Measurements from ENCODE around the gene MYO3B.

- TF ChIP-seq CTCF (conservative IDR thresholded peaks at IDR 0.05; ENCODE audit: low read depth, low read length) (no peak), EZH2 (IDR thresholded peaks at IDR 0.05; ENCODE audit: borderline replicate concordance, low read depth, low read length, poor library complexity, severe bottlenecking) (no peak)
Measured at GRCh38 chr2:170300993-170301392, 123.0 kb downstream of the MYO3B start.
